ENCODE measurements around the gene IGSF21. TPM values are rescaled to one million over a fixed set of nuclear protein-coding genes. Genes with fewer than 3 reads are reported as not detected.

Gene IGSF21
- polyA plus RNA-seq, 1 of the 3 experiments (the other 2 are of a cell fraction): not detected

DNA sequence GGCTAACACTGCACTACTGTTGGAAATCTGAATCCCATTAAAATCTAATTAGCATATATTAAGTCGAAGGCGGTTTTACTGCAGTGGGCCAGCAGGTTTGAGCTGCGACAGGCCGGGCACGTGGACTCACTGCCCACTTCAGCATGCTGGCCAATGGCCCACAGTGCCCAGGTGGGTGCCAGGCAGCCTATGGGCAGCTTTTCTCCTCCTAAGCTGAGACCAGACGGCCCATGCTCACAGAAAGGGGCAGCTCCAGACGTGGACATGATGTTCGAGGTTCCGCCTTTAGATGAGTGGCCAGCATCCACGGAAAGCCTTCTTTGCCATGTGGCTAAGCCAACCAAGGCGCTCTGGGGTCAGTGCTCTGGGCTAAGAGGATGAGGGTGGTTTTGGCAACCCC, 283.4 kb downstream of the IGSF21 start:
- Histone ChIP-seq H3K4me1 (ENCODE audit: control insufficient read depth in 1 of 2, insufficient read depth in 2 of 2, low read depth in 1 of 2, low read length in 1 of 2) (no peaks in the 10 kb centered on the region), H3K4me2 (no peak overlapping the region), H4K20me1 (ENCODE audit: insufficient read depth) (no peaks in the 10 kb centered on the region), H3K27ac (ENCODE audit: low read depth in 2 of 2, low read length in 1 of 2) (no peak overlapping the region), H3K9ac (no peak overlapping the region), H3K36me3 (replicated peaks in 1 of 2; ENCODE audit: control insufficient read depth in 1 of 2, insufficient read depth in 2 of 2, low read length in 1 of 2) (no peaks in the 10 kb centered on the region), H3K27me3 (ENCODE audit: insufficient read depth) (no peaks in the 10 kb centered on the region), H3K9me3 (no peaks in the 10 kb centered on the region), H3K9me2 (no peaks in the 10 kb centered on the region), H2AFZ (ENCODE audit: low read depth) (no peak overlapping the region), H3K79me2 (ENCODE audit: insufficient read depth) (no peaks in the 10 kb centered on the region), H3K4me3 (ENCODE audit: low read depth in 2 of 2, low read length in 1 of 2) (no peak overlapping the region), H3F3A (replicated peaks; ENCODE audit: insufficient read depth) (no peaks in the 10 kb centered on the region)
- TF ChIP-seq MXI1 (IDR thresholded peaks at IDR 0.05; ENCODE audit: low read depth, low read length) (no peak), TCF12 (IDR thresholded peaks at IDR 0.05) (no peak), ZBTB33 (IDR thresholded peaks at IDR 0.05; ENCODE audit: borderline replicate concordance, low read depth) (no peak), RAD21 (IDR thresholded peaks at IDR 0.05; ENCODE audit: low read length) (no peak), FOXM1 (IDR thresholded peaks at IDR 0.05; ENCODE audit: low read depth) (no peak), RXRA (IDR thresholded peaks at IDR 0.05; ENCODE audit: borderline replicate concordance, low read depth) (no peak), FOXJ3 (CRISPR knock-in tag; IDR thresholded peaks at IDR 0.05) (no peak)
- TF ChIP-seq, protein P1, sequence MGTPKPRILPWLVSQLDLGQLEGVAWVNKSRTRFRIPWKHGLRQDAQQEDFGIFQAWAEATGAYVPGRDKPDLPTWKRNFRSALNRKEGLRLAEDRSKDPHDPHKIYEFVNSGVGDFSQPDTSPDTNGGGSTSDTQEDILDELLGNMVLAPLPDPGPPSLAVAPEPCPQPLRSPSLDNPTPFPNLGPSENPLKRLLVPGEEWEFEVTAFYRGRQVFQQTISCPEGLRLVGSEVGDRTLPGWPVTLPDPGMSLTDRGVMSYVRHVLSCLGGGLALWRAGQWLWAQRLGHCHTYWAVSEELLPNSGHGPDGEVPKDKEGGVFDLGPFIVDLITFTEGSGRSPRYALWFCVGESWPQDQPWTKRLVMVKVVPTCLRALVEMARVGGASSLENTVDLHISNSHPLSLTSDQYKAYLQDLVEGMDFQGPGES (IDR thresholded peaks at IDR 0.05; ENCODE audit: low read depth, low read length): no peak
- TF ChIP-seq, protein P2, sequence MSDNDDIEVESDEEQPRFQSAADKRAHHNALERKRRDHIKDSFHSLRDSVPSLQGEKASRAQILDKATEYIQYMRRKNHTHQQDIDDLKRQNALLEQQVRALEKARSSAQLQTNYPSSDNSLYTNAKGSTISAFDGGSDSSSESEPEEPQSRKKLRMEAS (IDR thresholded peaks at IDR 0.05; ENCODE audit: low read depth): no peak
- POLR2A ChIA-PET: interaction anchor here (0.6 kb wide), 1 partner anchor 741 kb away, joined by 4 read pairs; no protein-coding TSS in a partner anchor
- WGBS (ENCODE audit: low lambda C conversion rate): 40% methylated on average over 5 of the region's 11 CpGs
- CTCF ChIA-PET: interaction anchor here (1.2 kb wide), 1 partner anchor 291 kb away, joined by 3 read pairs; no protein-coding TSS in a partner anchor
- DNase-seq: no peak

DNA sequence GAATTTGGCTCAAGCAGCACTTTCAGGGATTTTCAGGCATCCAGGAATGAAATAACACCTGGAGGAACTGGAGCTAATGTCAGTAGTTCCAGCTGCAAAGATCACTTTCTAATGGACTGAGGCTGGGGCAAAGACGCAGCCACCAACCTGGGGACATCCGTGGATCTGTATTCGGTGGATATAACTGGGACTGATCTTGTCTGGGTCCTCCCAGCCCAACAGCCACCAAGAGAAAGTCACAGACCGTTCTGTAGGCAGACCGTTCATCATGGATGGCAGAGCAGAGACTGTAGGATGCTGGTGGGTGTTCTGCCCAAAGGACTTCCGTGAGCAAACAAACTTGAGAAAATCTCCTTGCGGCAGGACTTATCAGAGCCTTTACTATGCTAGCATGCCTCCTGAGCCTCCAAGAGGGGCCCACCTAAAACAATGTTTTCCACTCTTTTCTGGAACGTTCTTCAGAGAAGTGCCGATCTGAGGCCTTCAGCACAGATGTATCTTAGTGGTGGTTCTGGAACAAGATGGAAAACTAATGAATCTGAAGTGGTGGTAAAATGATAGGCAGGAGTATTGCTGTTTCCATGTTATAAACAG, 287.1 kb downstream of the IGSF21 start:
- no peaks in the 10 kb centered on the region for H3K9me2 ChIP-seq
- no peak overlapping the region for H2AFZ ChIP-seq (ENCODE audit: low read depth)
- H3K27ac ChIP-seq (ENCODE audit: low read depth in 2 of 2, low read length in 1 of 2): no peak overlapping the region
- no peaks in the 10 kb centered on the region; a peak in 1 of 4 replicates for H3K4me1 ChIP-seq (ENCODE audit: control insufficient read depth in 1 of 2, insufficient read depth in 2 of 2, low read depth in 1 of 2, low read length in 1 of 2)
- no peak overlapping the region for H3K9ac ChIP-seq
- WGBS (ENCODE audit: low lambda C conversion rate): 63% methylated on average over 6 of the region's 9 CpGs
- no peaks in the 10 kb centered on the region for H3K27me3 ChIP-seq (ENCODE audit: insufficient read depth)
- TF ChIP-seq YY1 (IDR thresholded peaks at IDR 0.05; ENCODE audit: low read depth) (no peak), NFIC (IDR thresholded peaks at IDR 0.05; ENCODE audit: borderline replicate concordance) (no peak), SMC3 (IDR thresholded peaks at IDR 0.05; ENCODE audit: low read depth, low read length) (no peak), TAF1 (IDR thresholded peaks at IDR 0.05; ENCODE audit: borderline replicate concordance, low read depth, low read length) (no peak), NRF1 (IDR thresholded peaks at IDR 0.05; ENCODE audit: low read depth, low read length) (no peak), ZBTB33 (IDR thresholded peaks at IDR 0.05; ENCODE audit: borderline replicate concordance, low read depth) (no peak), TEAD4 (IDR thresholded peaks at IDR 0.05; ENCODE audit: borderline replicate concordance, insufficient read depth) (no peak), RFX5 (IDR thresholded peaks at IDR 0.05; ENCODE audit: low read length) (no peak), JUND (IDR thresholded peaks at IDR 0.05) (no peak), SIN3A (IDR thresholded peaks at IDR 0.05; ENCODE audit: borderline replicate concordance, low read depth, low read length) (no peak)
- TF ChIP-seq, protein P3, sequence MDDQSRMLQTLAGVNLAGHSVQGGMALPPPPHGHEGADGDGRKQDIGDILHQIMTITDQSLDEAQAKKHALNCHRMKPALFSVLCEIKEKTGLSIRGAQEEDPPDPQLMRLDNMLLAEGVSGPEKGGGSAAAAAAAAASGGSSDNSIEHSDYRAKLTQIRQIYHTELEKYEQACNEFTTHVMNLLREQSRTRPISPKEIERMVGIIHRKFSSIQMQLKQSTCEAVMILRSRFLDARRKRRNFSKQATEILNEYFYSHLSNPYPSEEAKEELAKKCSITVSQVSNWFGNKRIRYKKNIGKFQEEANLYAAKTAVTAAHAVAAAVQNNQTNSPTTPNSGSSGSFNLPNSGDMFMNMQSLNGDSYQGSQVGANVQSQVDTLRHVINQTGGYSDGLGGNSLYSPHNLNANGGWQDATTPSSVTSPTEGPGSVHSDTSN (IDR thresholded peaks at IDR 0.05): no peak
- H4K20me1 ChIP-seq (ENCODE audit: insufficient read depth): no peaks in the 10 kb centered on the region
- ChIA-PET POLR2A (no interaction called here), CTCF (no interaction called here)
- H3K4me2 ChIP-seq: no peak overlapping the region
- no peaks in the 10 kb centered on the region for H3K79me2 ChIP-seq (ENCODE audit: insufficient read depth)
- DNase-seq: no peak
- H3K9me3 ChIP-seq: no peaks in the 10 kb centered on the region
- no peaks in the 10 kb centered on the region for H3K36me3 ChIP-seq (replicated peaks in 1 of 2; ENCODE audit: control insufficient read depth in 1 of 2, insufficient read depth in 2 of 2, low read length in 1 of 2)
- H3K4me3 ChIP-seq (ENCODE audit: low read depth in 2 of 2, low read length in 1 of 2): no peak overlapping the region; a peak in 1 of 4 replicates
- no peaks in the 10 kb centered on the region for H3F3A ChIP-seq (replicated peaks; ENCODE audit: insufficient read depth)
